Stimulated activated CD8-positive, alpha-beta memory T cell treated with anti-CD3 and anti-CD28 coated beads, Interleukin-15, amount 100 ng/mL, for 1 hour (primary cell): ENCODE data around the gene ACOT7.
"Not testable (repeated sequence)": the region's sequence is repeated elsewhere in the genome, so short reads cannot be mapped to it uniquely, and the experiment has no call there.

Source experiments
- DNase-seq: peaks from one replicate; pipeline ENCODE4 v3.0.0-alpha.2; 2020; ENCODE audit warnings: low read depth

The ACOT7 gene

DNA sequence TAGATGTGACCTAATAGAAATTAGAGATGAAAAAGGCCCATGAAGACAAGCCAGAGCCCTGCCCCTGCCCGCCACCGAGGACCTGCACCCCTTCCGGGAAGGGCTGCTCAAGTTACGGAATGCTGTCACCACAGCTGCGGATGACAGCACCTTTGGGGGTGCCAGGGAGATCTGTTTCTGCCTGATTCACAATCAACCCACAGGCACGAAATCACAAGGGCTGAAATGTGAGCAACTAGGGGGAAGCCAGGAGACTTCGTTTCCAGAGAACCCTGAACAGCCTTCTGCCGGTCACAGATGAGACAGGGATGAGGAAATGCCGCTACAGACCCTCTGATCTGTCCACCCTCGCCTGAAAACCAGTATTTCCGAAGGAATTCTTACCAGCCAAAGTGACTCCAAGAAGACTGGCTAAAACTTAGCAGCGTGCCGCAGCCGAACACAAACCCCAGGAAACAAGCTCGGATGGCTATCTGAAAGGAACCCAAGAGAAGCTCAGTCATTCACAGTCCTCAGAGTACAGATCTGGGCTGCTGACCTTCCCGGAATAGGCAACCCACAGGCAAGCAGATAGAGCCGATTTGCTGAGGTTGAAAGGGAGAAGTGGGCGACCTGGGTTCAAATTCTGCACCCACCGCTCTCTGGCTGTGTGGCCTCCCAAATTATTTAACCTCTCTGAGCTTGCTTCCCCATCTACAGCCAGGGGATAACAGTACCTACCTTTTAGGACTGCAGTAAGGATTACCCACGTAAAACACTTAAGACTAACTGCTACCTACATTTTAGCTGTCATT lies 158.9 kb downstream of the ACOT7 start:
- no peak for DNase-seq

DNA sequence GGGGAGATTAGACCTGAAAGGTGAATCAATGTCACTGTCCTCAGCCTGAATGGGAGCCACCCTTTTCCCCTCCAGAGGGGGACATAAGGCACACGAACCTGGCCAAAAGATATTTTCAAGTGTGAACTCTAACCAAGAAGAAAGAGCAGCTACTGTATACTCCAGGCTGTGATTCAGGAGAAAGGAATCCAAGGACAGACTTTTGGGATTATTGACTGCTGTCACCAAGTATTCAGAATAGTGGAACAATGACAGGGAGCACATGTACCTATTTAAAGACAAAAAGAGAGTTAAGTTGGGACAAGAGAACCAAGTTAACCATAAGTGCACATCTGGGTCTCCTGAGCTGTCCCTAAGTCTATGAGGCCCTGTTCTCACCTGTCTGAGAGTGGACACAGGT lies 160.2 kb downstream of the ACOT7 start:
- DNase-seq = no peak

DNA sequence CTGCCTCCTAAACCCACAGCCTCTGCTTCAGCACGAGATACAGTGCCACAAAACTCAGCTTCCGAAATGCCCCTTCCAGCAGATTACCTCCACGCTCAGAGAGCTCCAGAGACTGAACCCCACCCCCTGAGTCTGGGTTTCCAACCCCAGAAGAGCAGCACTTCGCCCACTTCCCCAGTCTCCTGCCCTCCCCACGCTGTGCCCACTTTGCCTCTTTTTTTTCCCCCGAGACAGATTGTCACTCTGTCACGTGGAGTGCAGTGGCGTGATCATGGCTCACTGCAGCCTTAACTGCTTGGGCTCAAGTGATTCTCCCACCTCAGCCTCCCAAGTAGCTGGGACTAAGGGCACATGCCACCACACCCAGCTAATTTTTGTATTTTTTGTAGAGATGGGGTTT lies 167.9 kb downstream of the ACOT7 start:
- no peak for DNase-seq

- no peak for DNase-seq
Measured at GRCh38 chr1:6224718-6225117, 168.8 kb downstream of the ACOT7 start.

- DNase-seq = no peak
Measured at GRCh38 chr1:6223617-6224016, 169.9 kb downstream of the ACOT7 start.

- no peak for DNase-seq
Measured at GRCh38 chr1:6222636-6223035, 170.9 kb downstream of the ACOT7 start.

DNA sequence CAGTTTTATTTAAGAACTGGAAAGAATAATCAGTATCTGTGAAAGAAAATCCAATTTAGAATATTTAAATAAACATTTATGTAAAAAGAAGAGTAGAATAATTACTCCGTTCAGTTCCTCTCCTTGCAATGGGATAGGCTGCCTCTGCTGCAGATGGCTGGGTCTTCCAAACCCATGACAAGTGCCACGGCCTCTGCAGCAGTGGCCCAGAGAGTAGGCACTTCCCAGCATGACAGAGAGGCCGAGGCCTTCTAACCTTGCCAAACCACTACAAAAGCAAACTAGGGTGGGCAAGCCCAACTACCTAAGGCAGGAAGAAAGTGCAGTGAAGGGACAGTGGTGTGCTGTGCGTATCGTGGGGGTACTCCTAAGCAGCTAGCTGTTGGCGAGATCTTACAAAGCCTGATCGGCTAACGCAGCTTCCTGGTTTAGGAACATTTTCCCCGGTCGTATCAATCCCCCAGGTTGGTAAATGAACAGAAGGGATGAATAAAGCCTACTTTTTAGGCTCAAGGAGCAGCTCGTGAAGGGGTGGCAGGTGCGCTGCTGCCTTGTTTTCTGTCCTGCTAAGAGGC lies 172.3 kb downstream of the ACOT7 start:
- DNase-seq = no peak

DNA sequence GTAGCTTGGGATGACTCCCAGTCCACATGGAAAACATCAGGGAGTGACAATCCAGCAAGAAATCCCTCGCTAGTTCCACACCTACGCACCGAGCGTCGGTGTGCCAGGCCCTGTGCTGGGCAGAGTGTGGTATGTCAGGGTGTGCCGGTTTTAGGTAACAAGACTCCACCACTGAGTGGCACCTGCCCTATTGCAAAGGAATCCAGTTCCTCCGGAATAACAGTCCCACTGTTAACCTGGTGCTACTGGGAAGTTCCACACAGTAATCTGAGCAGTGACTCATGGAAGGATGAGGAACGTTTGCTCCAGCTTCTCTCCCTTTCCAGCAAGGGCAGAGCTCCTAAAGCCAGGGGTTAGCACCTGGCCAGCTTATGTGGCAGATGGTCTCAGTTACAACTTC lies 173.3 kb downstream of the ACOT7 start:
- no peak for DNase-seq

- not testable (repeated sequence) for DNase-seq
Measured at GRCh38 chr1:6219641-6220040, 173.9 kb downstream of the ACOT7 start.

DNA sequence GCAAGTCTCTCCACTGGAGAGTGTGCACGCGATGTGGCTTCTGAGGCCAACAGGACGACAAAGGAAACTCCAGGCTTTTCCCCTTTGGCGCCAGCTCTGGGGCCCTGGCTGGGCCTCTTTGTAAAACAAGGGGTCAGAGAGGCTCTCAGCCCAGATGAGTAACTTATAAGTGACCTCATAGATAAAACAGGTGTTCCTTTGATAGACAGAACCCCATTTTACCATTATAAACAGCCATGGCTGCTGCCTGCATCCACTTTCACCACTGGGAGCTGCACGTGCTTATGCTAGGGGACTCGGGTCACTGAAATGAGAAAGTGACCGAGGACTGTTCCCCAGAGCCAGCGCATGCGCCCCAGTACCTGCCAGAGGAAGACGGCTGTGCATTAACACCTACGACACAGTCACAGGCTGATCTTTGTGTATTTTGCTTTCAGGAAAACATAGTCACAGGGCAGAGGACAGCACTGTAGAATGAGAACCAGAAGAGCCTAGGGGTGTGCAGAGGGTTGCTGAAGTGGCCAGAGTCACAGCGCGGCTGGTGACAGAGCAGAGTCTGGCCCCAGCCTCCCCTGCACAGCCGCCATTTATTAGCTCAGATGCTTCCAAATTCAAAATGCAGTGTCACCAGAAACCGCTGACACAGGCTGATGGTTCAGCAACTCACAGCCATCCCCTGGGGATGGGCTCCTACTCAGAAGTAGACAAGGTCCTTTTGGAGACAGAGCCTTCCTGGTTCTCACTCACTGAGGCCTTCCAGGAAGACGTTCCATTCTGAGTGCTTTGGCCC lies 175.0 kb downstream of the ACOT7 start:
- DNase-seq = no peak
